ENCODE measurements around the gene AJAP1.
A peak's percentile ranks its signal among the peaks of the same experiment; 100 is the strongest.

AJAP1 gene

GRCh38 chr1:4830707-4831106 is 176.3 kb downstream of the AJAP1 start:
- no peak for ATAC-seq (ENCODE audit: low read depth)
- no peaks in the 10 kb centered on the region for H3K4me1 ChIP-seq (ENCODE audit: insufficient read depth, poor library complexity, severe bottlenecking)
- no peak overlapping the region for H3K27ac ChIP-seq (ENCODE audit: poor library complexity, severe bottlenecking)
- H3K36me3 ChIP-seq (ENCODE audit: low read depth) = no peaks in the 10 kb centered on the region
- no peaks in the 10 kb centered on the region for H3K27me3 ChIP-seq (ENCODE audit: insufficient read depth, poor library complexity, severe bottlenecking)
- TF ChIP-seq CTCF (IDR thresholded peaks at IDR 0.05; ENCODE audit: poor library complexity, severe bottlenecking) = no peak
- no peak for DNase-seq (ENCODE audit: low spot score)
- no peaks in the 10 kb centered on the region for H3K9me3 ChIP-seq (ENCODE audit: severe bottlenecking)
- H3K4me3 ChIP-seq (ENCODE audit: severe bottlenecking) = no peak overlapping the region

- DNase-seq (ENCODE audit: low spot score) (no peak), ATAC-seq (ENCODE audit: low read depth) (no peak)
- no peaks in the 10 kb centered on the region for H3K36me3 ChIP-seq (ENCODE audit: low read depth)
- H3K27ac ChIP-seq (ENCODE audit: poor library complexity, severe bottlenecking) = peak overlapping the region; percentile 89
- TF ChIP-seq CTCF (IDR thresholded peaks at IDR 0.05; ENCODE audit: poor library complexity, severe bottlenecking) = no peak
- peaks cover 12% of the 10 kb centered on the region for H3K4me1 ChIP-seq (ENCODE audit: insufficient read depth, poor library complexity, severe bottlenecking)
- no peaks in the 10 kb centered on the region for H3K27me3 ChIP-seq (ENCODE audit: insufficient read depth, poor library complexity, severe bottlenecking)
- H3K4me3 ChIP-seq (ENCODE audit: severe bottlenecking) = no peak overlapping the region
- H3K9me3 ChIP-seq (ENCODE audit: severe bottlenecking) = no peaks in the 10 kb centered on the region
Measured at GRCh38 chr1:4836574-4836973, 182.2 kb downstream of the AJAP1 start.

- DNase-seq (ENCODE audit: low spot score) (no peak), ATAC-seq (ENCODE audit: low read depth) (no peak)
- Histone ChIP-seq H3K36me3 (ENCODE audit: low read depth) (no peaks in the 10 kb centered on the region), H3K4me1 (ENCODE audit: insufficient read depth, poor library complexity, severe bottlenecking) (peaks cover 12% of the 10 kb centered on the region), H3K27ac (ENCODE audit: poor library complexity, severe bottlenecking) (peak overlapping the region; percentile 89), H3K4me3 (ENCODE audit: severe bottlenecking) (no peak overlapping the region), H3K27me3 (ENCODE audit: insufficient read depth, poor library complexity, severe bottlenecking) (no peaks in the 10 kb centered on the region), H3K9me3 (ENCODE audit: severe bottlenecking) (no peaks in the 10 kb centered on the region)
- no peak for TF ChIP-seq CTCF (IDR thresholded peaks at IDR 0.05; ENCODE audit: poor library complexity, severe bottlenecking)
Measured at GRCh38 chr1:4837031-4837600, 182.7 kb downstream of the AJAP1 start.

- Histone ChIP-seq H3K27ac (ENCODE audit: poor library complexity, severe bottlenecking) (peak overlapping the region; percentile 89), H3K4me1 (ENCODE audit: insufficient read depth, poor library complexity, severe bottlenecking) (peaks cover 12% of the 10 kb centered on the region)
- peak; percentile 76 for ATAC-seq (ENCODE audit: low read depth)
Measured at GRCh38 chr1:4837752-4838151, 183.3 kb downstream of the AJAP1 start.

More at GRCh38 chr1:4837752-4838151, 183.3 kb downstream of the AJAP1 start:
- H3K9me3 ChIP-seq (ENCODE audit: severe bottlenecking) = no peaks in the 10 kb centered on the region
- no peak overlapping the region for H3K4me3 ChIP-seq (ENCODE audit: severe bottlenecking)
- no peak for DNase-seq (ENCODE audit: low spot score)
- H3K27me3 ChIP-seq (ENCODE audit: insufficient read depth, poor library complexity, severe bottlenecking) = no peaks in the 10 kb centered on the region
- no peaks in the 10 kb centered on the region for H3K36me3 ChIP-seq (ENCODE audit: low read depth)
- no peak for TF ChIP-seq CTCF (IDR thresholded peaks at IDR 0.05; ENCODE audit: poor library complexity, severe bottlenecking)

Measured in RWPE2 (cell line).